SK-N-SH (cell line): ENCODE results near the gene ECEL1. TPM values are rescaled to one million over a fixed set of nuclear protein-coding genes. Genes with fewer than 3 reads are reported as not detected.

Experiments used
- CTCF ChIA-PET: fragments of 300-600, 350-600 bp; formaldehyde crosslinking; extraction: SDS; loops from one replicate; lab custom pipeline; 2021; lab: Yijun Ruan, JAX
- POLR2A ChIA-PET: fragments of 350-600 bp; sonication (Branson Sonifier 250); formaldehyde crosslinking; extraction: SDS; loops from one replicate; lab custom pipeline; 2020; ENCODE audit warnings: antibody characterized with exemption, inconsistent platforms; lab: Yijun Ruan, JAX
- DNase-seq: peaks from one replicate; pipeline ENCODE4 v3.0.0; 2012
- H2AFZ ChIP-seq: fragments of 200-600 bp; sonication (generic); 2 replicates; pipeline ENCODE4 v1.8.1; 2016; ENCODE audit warnings: antibody characterized with exemption, mild to moderate bottlenecking, low read depth
- H3F3A ChIP-seq: fragments of 200-600 bp; sonication (generic); replicated peaks from 2 replicates; pipeline ENCODE3; 2016; ENCODE audit warnings: antibody characterized with exemption, mild to moderate bottlenecking; ENCODE audit not compliant: insufficient read depth
- H3K27ac ChIP-seq, 2 experiments: fragments of 200-500 bp in 1 of 2; fragments of 200-600 bp in 1 of 2; sonication (Bioruptor generic) in 1 of 2; sonication (generic), shearing (Covaris generic) in 1 of 2; 2 replicates each; pipeline versions ENCODE4 v1.5.1 to v1.6.1; 2014 to 2016; ENCODE audit warnings: low read depth in 2 of 2, inconsistent platforms in 1 of 2, low read length in 1 of 2, mild to moderate bottlenecking in 1 of 2, mixed read lengths in 1 of 2
- H3K27me3 ChIP-seq: fragments of 200-600 bp; sonication (generic), shearing (Covaris generic); 2 replicates; pipeline ENCODE4 v1.6.1; 2016; ENCODE audit warnings: mixed run types; ENCODE audit not compliant: insufficient read depth
- H3K36me3 ChIP-seq, 2 experiments: fragments of 200-500 bp in 1 of 2; fragments of 200-600 bp in 1 of 2; sonication (Bioruptor generic) in 1 of 2; sonication (generic) in 1 of 2; replicated peaks in 1 of 2; 2 replicates each; pipeline versions ENCODE3 to v1.5.1; 2014 to 2016; ENCODE audit warnings: low read length in 1 of 2, mild to moderate bottlenecking in 1 of 2; ENCODE audit not compliant: insufficient read depth in 2 of 2, control insufficient read depth in 1 of 2
- H3K4me1 ChIP-seq, 2 experiments: fragments of 200-500 bp in 1 of 2; fragments of 200-600 bp in 1 of 2; sonication (Bioruptor generic) in 1 of 2; sonication (generic), shearing (Covaris generic) in 1 of 2; 2 replicates each; pipeline versions ENCODE4 v1.5.1 to v1.6.1; 2014 to 2016; ENCODE audit warnings: low read depth in 1 of 2, low read length in 1 of 2, mixed run types in 1 of 2; ENCODE audit not compliant: insufficient read depth in 2 of 2, control insufficient read depth in 1 of 2
- H3K4me2 ChIP-seq: fragments of 200-600 bp; sonication (generic), shearing (Covaris generic); 2 replicates; pipeline ENCODE4 v1.6.1; 2017; ENCODE audit warnings: mixed run types
- H3K4me3 ChIP-seq, 2 experiments: fragments of 200-500 bp in 1 of 2; fragments of 200-600 bp in 1 of 2; sonication (Bioruptor generic) in 1 of 2; sonication (generic), shearing (Covaris generic) in 1 of 2; 2 replicates each; pipeline versions ENCODE4 v1.5.1 to v1.8.1; 2014 to 2016; ENCODE audit warnings: low read depth in 2 of 2, inconsistent platforms in 1 of 2, low read length in 1 of 2, mild to moderate bottlenecking in 1 of 2, mixed read lengths in 1 of 2, moderate library complexity in 1 of 2
- H3K79me2 ChIP-seq: fragments of 200-600 bp; sonication (generic); 2 replicates; pipeline ENCODE4 v1.8.1; 2017; ENCODE audit warnings: mild to moderate bottlenecking; ENCODE audit not compliant: insufficient read depth
- H3K9ac ChIP-seq: fragments of 200-600 bp; sonication (generic); 2 replicates; pipeline ENCODE4 v1.6.1; 2017; ENCODE audit warnings: mixed run types
- H3K9me2 ChIP-seq: fragments of 200-600 bp; sonication (generic); 2 replicates; pipeline ENCODE4 v1.6.1; 2017; ENCODE audit warnings: mixed run types
- H3K9me3 ChIP-seq: fragments of 200-600 bp; sonication (generic); 2 replicates; pipeline ENCODE4 v1.6.1; 2017; ENCODE audit warnings: mixed run types, mild to moderate bottlenecking, moderate library complexity
- H4K20me1 ChIP-seq: fragments of 200-600 bp; sonication (generic); 2 replicates; pipeline ENCODE4 v1.6.1; 2017; ENCODE audit warnings: mild to moderate bottlenecking, mixed run types; ENCODE audit not compliant: insufficient read depth
- ELF1 ChIP-seq: IDR thresholded peaks from 2 replicates; pipeline ENCODE4 v1.4.0; 2012
- EP300 ChIP-seq, 2 experiments: IDR thresholded peaks; 2 replicates each; pipeline versions ENCODE4 v1.4.0 to v1.6.1; 2012; ENCODE audit warnings: borderline replicate concordance in 1 of 2, low read depth in 1 of 2, low read length in 1 of 2
- GABPA ChIP-seq: IDR thresholded peaks from 2 replicates; pipeline ENCODE4 v1.4.0; 2012; ENCODE audit warnings: low read depth, mild to moderate bottlenecking
- GATA2 ChIP-seq: sonication (generic); formaldehyde crosslinking; IDR thresholded peaks from 2 replicates; pipeline ENCODE4 v1.5.0; 2020; ENCODE audit warnings: mild to moderate bottlenecking, missing genetic modification reagents
- MEF2A ChIP-seq: IDR thresholded peaks from 2 replicates; pipeline ENCODE4 v1.4.0; 2012; ENCODE audit warnings: low read depth, borderline replicate concordance
- PBX3 ChIP-seq: IDR thresholded peaks from 2 replicates; pipeline ENCODE4; 2012
- SMC3 ChIP-seq: IDR thresholded peaks from 2 replicates; pipeline ENCODE4 v1.6.1; 2012; ENCODE audit warnings: low read depth, low read length, improper control_type of control experiment
- TAF1 ChIP-seq: IDR thresholded peaks from 2 replicates; pipeline ENCODE4 v1.6.1; 2012; ENCODE audit warnings: low read depth, mild to moderate bottlenecking, low read length, moderate library complexity, borderline replicate concordance
- TCF12 ChIP-seq: IDR thresholded peaks from 2 replicates; pipeline ENCODE4 v1.4.0; 2012
- USF1 ChIP-seq: IDR thresholded peaks from 2 replicates; pipeline ENCODE4 v1.4.0; 2012; ENCODE audit warnings: low read depth, borderline replicate concordance
- ZBTB33 ChIP-seq: IDR thresholded peaks from 2 replicates; pipeline ENCODE4 v1.4.0; 2012; ENCODE audit warnings: low read depth, borderline replicate concordance
- WGBS: methylation state at CpG from one replicate; pipeline ENCODE4 v1.1.6; 2017; ENCODE audit warnings: low lambda C conversion rate; 5-methylcytosine and 5-hydroxymethylcytosine counted together
- polyA plus RNA-seq, 3 experiments: library from polyadenylated mRNA; depleted of rRNA; stranded (reverse); fragments of >200 nt; gene quantifications; 2 replicates each; pipeline ENCODE4 v1.2.3, GENCODE V29; 2012

The ECEL1 gene
- polyA plus RNA-seq, 1 of the 3 experiments (the other 2 are of a cell fraction), result not detected

GRCh38 chr2:232434563-232435374 lies 52.9 kb downstream of the ECEL1 start:
- Histone ChIP-seq H3K27ac (no peak overlapping the region), H3K9me2 (no peaks in the 10 kb centered on the region)
- CTCF ChIA-PET, result interaction anchor here (0.7 to 5.0 kb wide), 9 partner anchors 10 to 534 kb away, joined by 3 to 40 read pairs (median 5); no protein-coding TSS in a partner anchor

More at GRCh38 chr2:232434563-232435374, 52.9 kb downstream of the ECEL1 start:
- no peaks in the 10 kb centered on the region for H3K36me3 ChIP-seq
- no peak overlapping the region for H3K9ac ChIP-seq
- H3K4me1 ChIP-seq, result no peaks in the 10 kb centered on the region
- no peaks in the 10 kb centered on the region; the same call in 1 of the 2 replicates for H3K27me3 ChIP-seq
- 60% methylated on average over 5 of the region's 12 CpGs for WGBS
- no peaks in the 10 kb centered on the region for H4K20me1 ChIP-seq
- no peaks in the 10 kb centered on the region for H3K9me3 ChIP-seq
- peak; percentile 15 for DNase-seq
- no peaks in the 10 kb centered on the region for H3F3A ChIP-seq
- no peak overlapping the region for H3K4me2 ChIP-seq
- no peaks in the 10 kb centered on the region for H3K79me2 ChIP-seq
- POLR2A ChIA-PET, result interaction anchor here (0.7 kb wide), 1 partner anchor 82 kb away, joined by 3 read pairs; no protein-coding TSS in a partner anchor
- no peak overlapping the region for H3K4me3 ChIP-seq
- H2AFZ ChIP-seq, result no peak overlapping the region
- TF ChIP-seq EP300 (IDR thresholded peaks at IDR 0.05; ENCODE audit: borderline replicate concordance in 1 of 2, low read depth in 1 of 2, low read length in 1 of 2) (no peak), TAF1 (no peak), TCF12 (no peak), MEF2A (no peak), SMC3 (no peak), GABPA (no peak), ZBTB33 (no peak), GATA2 (CRISPR knock-in tag) (no peak), PBX3 (no peak), USF1 (no peak), ELF1 (no peak)
- TF ChIP-seq, all 33 proteins: peak for 0
